Hepatocyte (in vitro differentiated cells): ENCODE results near the gene CD70. TPM values are rescaled to one million over a fixed set of nuclear protein-coding genes. Genes with fewer than 3 reads are reported as not detected.
"Not testable (repeated sequence)": the region's sequence is repeated elsewhere in the genome, so short reads cannot be mapped to it uniquely, and the experiment has no call there.

Experiments used
- DNase-seq: peaks from one replicate; pipeline ENCODE4 v3.0.0-alpha.2; 2016; ENCODE audit warnings: low spot score
- H2AFZ ChIP-seq: fragments of 200-600 bp; sonication (generic); 2 replicates; pipeline ENCODE4 v1.6.0; 2016; ENCODE audit warnings: antibody characterized with exemption, mild to moderate bottlenecking
- H3K27ac ChIP-seq: fragments of 200-600 bp; sonication (generic); 2 replicates; pipeline ENCODE4 v1.5.1; 2016; ENCODE audit warnings: mild to moderate bottlenecking
- H3K27me3 ChIP-seq: fragments of 200-600 bp; sonication (generic); 2 replicates; pipeline ENCODE4 v1.6.1; 2016
- H3K36me3 ChIP-seq: fragments of 200-600 bp; sonication (generic); replicated peaks from 2 replicates; pipeline ENCODE4 v1.5.1; 2016; ENCODE audit warnings: low read depth; ENCODE audit not compliant: insufficient read depth
- H3K4me1 ChIP-seq: fragments of 200-600 bp; sonication (generic); 2 replicates; pipeline ENCODE4 v1.5.1; 2016; ENCODE audit warnings: mild to moderate bottlenecking, moderate library complexity; ENCODE audit not compliant: insufficient read depth
- H3K4me2 ChIP-seq: fragments of 200-600 bp; sonication (generic); 2 replicates; pipeline ENCODE4 v1.6.0; 2016
- H3K4me3 ChIP-seq: fragments of 200-600 bp; sonication (generic); 2 replicates; pipeline ENCODE4 v1.5.1; 2016; ENCODE audit warnings: mild to moderate bottlenecking
- H3K79me2 ChIP-seq: fragments of 200-600 bp; sonication (generic); 2 replicates; pipeline ENCODE4 v1.6.0; 2017; ENCODE audit warnings: mild to moderate bottlenecking
- H3K9me2 ChIP-seq: fragments of 200-600 bp; sonication (generic); replicated peaks from 2 replicates; pipeline ENCODE4 v1.6.0; 2017; ENCODE audit warnings: mild to moderate bottlenecking; ENCODE audit not compliant: insufficient read depth
- H3K9me3 ChIP-seq: fragments of 200-600 bp; sonication (generic); 2 replicates; pipeline ENCODE4 v1.5.1; 2016; ENCODE audit warnings: low read depth, mild to moderate bottlenecking
- H4K20me1 ChIP-seq: fragments of 200-600 bp; sonication (generic); 2 replicates; pipeline ENCODE4 v1.6.0; 2016; ENCODE audit warnings: mild to moderate bottlenecking; ENCODE audit not compliant: insufficient read depth, poor library complexity, severe bottlenecking
- EZH2 ChIP-seq: fragments of 200-600 bp; sonication (generic); IDR thresholded peaks from 2 replicates; pipeline ENCODE4 v1.6.1; 2016; ENCODE audit warnings: antibody characterized with exemption, mild to moderate bottlenecking, borderline replicate concordance
- EZH2phosphoT487 ChIP-seq: fragments of 200-600 bp; sonication (generic); IDR thresholded peaks from one replicate; pipeline ENCODE4 v1.6.1; 2018; ENCODE audit warnings: antibody characterized with exemption, mild to moderate bottlenecking, low read depth, moderate library complexity; ENCODE audit not compliant: unreplicated experiment, severe bottlenecking
- WGBS: methylation state at CpG from one replicate; pipeline ENCODE4 v1.1.6; 2016; ENCODE audit warnings: low lambda C conversion rate; ENCODE audit errors: missing lambda C conversion rate; 5-methylcytosine and 5-hydroxymethylcytosine counted together
- polyA plus RNA-seq: library from polyadenylated mRNA; unstranded; fragments of >200 nt; fragmentation: Nextera tagmentation; extraction: Ambion mirVana; gene quantifications from 2 replicates; pipeline ENCODE4 v1.2.1, GENCODE V29; 2016
- total RNA-seq: library from RNA; depleted of rRNA; stranded (reverse); fragments of >200 nt; gene quantifications from 2 replicates; pipeline ENCODE4 v1.2.3, GENCODE V29; 2014
- TF ChIP-seq, protein P1 (sequence below): fragments of 200-600 bp; sonication (generic); IDR thresholded peaks from 2 replicates; pipeline ENCODE4 v1.5.1; 2016; ENCODE audit warnings: antibody characterized with exemption, mild to moderate bottlenecking; ENCODE audit not compliant: poor library complexity

Gene CD70
- total and polyA plus RNA-seq, 2 experiments from 2014 or later = not detected

DNA sequence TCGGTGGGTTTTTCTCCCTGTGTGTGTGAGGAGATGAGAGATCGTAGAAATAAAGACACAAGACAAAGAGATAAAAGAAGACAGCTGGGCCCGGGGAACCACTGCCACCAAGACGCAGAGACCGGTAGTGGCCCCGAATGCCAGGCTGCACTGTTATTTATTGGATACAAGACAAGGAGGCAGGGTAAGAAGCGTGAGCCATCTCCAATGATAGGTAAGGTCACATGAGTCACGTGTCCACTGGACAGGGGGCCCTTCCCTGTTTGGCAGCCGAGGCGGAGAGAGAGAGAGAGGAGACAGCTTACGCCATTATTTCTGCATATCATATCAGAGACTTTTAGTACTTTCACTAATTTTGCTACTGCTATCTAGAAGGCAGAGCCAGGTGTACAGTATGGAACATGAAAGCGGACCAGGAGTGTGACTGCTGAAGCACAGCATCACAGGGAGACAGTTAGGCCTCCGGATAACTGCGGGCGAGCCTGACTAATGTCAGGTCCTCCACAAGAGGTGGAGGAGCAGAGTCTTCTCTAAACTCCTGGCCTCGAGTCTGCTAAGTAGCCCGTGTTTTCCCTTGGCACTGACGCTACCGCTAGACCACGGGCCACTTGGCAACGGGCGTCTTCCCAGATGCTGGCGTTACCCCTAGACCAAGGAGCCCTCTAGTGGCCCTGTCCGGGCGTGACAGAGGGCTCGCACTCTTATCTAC lies 42.0 kb upstream of the CD70 start:
- peak overlapping the region; percentile 67 for H3K4me2 ChIP-seq

DNA sequence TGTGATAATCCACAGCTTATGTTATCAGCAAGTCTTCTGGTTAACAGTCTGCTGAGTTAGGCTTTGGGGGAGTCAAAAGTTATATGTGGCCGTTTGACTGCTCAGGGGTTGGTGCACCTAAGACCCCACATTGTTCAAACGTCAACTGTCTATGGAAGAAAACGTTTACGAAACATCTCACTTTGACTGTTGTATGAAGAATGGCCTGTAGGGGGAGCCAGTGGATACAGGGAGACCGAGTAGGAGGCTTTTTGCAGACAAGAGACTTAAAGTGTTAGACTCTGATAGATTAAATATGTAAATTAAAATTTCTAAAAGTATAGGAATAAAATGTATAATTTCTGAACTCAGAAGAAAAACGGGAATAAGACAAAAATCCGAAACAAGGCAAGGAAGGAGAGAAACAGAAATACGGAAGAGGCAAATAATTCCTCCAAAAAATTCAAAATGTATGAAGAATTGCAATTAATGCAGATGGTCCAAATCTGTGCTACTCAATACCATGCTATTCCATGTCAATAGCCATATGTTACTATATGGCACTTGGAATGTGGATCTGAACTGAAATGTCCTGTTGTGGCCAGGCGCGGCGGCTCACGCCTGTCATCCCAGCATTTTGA lies 41.2 kb upstream of the CD70 start:
- H3K9me3 ChIP-seq = no peaks in the 10 kb centered on the region
- H3K27ac ChIP-seq = no peak overlapping the region
- H3K9me2 ChIP-seq = no peaks in the 10 kb centered on the region
- WGBS = 42% methylated on average over 12 of the region's 12 CpGs
- H3K4me1 ChIP-seq = no peaks in the 10 kb centered on the region
- H3K4me2 ChIP-seq = no peak overlapping the region
- peak; percentile 88 for DNase-seq
- H2AFZ ChIP-seq = no peak overlapping the region
- H3K4me3 ChIP-seq = no peak overlapping the region
- no peaks in the 10 kb centered on the region for H4K20me1 ChIP-seq
- TF ChIP-seq, protein P1, sequence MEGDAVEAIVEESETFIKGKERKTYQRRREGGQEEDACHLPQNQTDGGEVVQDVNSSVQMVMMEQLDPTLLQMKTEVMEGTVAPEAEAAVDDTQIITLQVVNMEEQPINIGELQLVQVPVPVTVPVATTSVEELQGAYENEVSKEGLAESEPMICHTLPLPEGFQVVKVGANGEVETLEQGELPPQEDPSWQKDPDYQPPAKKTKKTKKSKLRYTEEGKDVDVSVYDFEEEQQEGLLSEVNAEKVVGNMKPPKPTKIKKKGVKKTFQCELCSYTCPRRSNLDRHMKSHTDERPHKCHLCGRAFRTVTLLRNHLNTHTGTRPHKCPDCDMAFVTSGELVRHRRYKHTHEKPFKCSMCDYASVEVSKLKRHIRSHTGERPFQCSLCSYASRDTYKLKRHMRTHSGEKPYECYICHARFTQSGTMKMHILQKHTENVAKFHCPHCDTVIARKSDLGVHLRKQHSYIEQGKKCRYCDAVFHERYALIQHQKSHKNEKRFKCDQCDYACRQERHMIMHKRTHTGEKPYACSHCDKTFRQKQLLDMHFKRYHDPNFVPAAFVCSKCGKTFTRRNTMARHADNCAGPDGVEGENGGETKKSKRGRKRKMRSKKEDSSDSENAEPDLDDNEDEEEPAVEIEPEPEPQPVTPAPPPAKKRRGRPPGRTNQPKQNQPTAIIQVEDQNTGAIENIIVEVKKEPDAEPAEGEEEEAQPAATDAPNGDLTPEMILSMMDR = peak; percentile 88
- TF ChIP-seq EZH2 = no peak
- H3K36me3 ChIP-seq = no peaks in the 10 kb centered on the region
- no peaks in the 10 kb centered on the region for H3K79me2 ChIP-seq
- H3K27me3 ChIP-seq = no peaks in the 10 kb centered on the region

More for the DNA sequence above, 42.0 kb upstream of the CD70 start:
- H2AFZ ChIP-seq, H3K9me3 ChIP-seq, H3K27ac ChIP-seq, H3K9me2 ChIP-seq, H3K27me3 ChIP-seq, H3K4me3 ChIP-seq, H3K4me1 ChIP-seq, H4K20me1 ChIP-seq, H3K36me3 ChIP-seq, H3K79me2 ChIP-seq: not testable (repeated sequence)
- TF ChIP-seq, protein P1 = peak; percentile 66
- WGBS = 47% methylated on average over 26 of the region's 26 CpGs
- peak; percentile 79 for DNase-seq

DNA sequence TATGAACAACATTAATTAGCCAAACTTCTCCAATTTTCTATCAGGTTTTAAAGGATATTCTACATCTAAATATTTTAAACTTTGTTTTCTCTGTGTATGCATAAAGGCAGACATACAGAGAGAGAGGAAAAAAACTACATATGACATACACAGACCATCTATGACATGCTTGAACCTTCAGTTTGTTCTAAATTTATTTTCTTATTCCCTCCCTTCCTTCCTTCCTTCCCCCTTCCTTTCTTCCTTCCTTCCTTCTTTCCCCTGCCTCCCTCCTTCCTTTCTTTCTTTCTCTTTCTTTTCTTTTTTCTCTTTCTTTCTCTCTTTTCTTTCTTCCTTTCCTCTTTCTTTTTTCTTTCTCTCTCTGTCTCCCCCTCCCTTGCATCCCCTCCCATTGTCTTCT lies 35.8 kb upstream of the CD70 start:
- TF ChIP-seq EZH2 = no peak
- no peak for TF ChIP-seq EZH2phosphoT487
- TF ChIP-seq, protein P1 = no peak
- no peaks in the 10 kb centered on the region for H4K20me1 ChIP-seq
- no peaks in the 10 kb centered on the region for H3K9me3 ChIP-seq
- no peaks in the 10 kb centered on the region for H3K4me1 ChIP-seq
- H3K27me3 ChIP-seq = no peaks in the 10 kb centered on the region
- H3K36me3 ChIP-seq = no peaks in the 10 kb centered on the region
- no peak overlapping the region for H2AFZ ChIP-seq
- no peaks in the 10 kb centered on the region for H3K9me2 ChIP-seq
- H3K4me2 ChIP-seq = no peak overlapping the region
- H3K27ac ChIP-seq = no peak overlapping the region
- H3K79me2 ChIP-seq = no peaks in the 10 kb centered on the region
- DNase-seq = no peak
- H3K4me3 ChIP-seq = no peak overlapping the region
